Measurements from ENCODE around the gene CFAP46.

CFAP46 gene

GRCh38 chr10:132814469-132814856 lies 127.9 kb downstream of the CFAP46 start:
- Histone ChIP-seq H3K36me3 (ENCODE audit: control insufficient read depth in 5 of 5, insufficient read depth in 5 of 5, low read length in 5 of 5) (no peaks in the 10 kb centered on the region), H3K9me3 (ENCODE audit: control insufficient read depth in 5 of 5, low read length in 5 of 5) (peaks cover 0 to 4% (median 2%) of the 10 kb centered on the region in 5 donors), H3K27ac (ENCODE audit: low read depth, low read length) (no peak overlapping the region), H3K4me3 (ENCODE audit: low read depth in 1 of 5, low read length in 5 of 5) (no peak overlapping the region), H3K9ac (ENCODE audit: low read length in 5 of 5) (no peak overlapping the region), H3K4me1 (ENCODE audit: control insufficient read depth in 5 of 5, insufficient read depth in 5 of 5, low read length in 5 of 5) (no peaks in the 10 kb centered on the region), H3K27me3 (ENCODE audit: control insufficient read depth in 5 of 5, insufficient read depth in 4 of 5, low read length in 5 of 5) (peaks cover 0 to 42% (median 35%) of the 10 kb centered on the region in 5 donors)

- Histone ChIP-seq H3K4me3 (ENCODE audit: low read depth in 1 of 5, low read length in 5 of 5) (no peak overlapping the region), H3K9me3 (ENCODE audit: control insufficient read depth in 5 of 5, low read length in 5 of 5) (no peaks in the 10 kb centered on the region), H3K27me3 (ENCODE audit: control insufficient read depth in 5 of 5, insufficient read depth in 4 of 5, low read length in 5 of 5) (peaks cover 0 to 47% (median 35%) of the 10 kb centered on the region in 5 donors), H3K36me3 (ENCODE audit: control insufficient read depth in 5 of 5, insufficient read depth in 5 of 5, low read length in 5 of 5) (no peaks in the 10 kb centered on the region), H3K4me1 (ENCODE audit: control insufficient read depth in 5 of 5, insufficient read depth in 5 of 5, low read length in 5 of 5) (no peaks in the 10 kb centered on the region), H3K9ac (ENCODE audit: low read length in 5 of 5) (no peak overlapping the region), H3K27ac (ENCODE audit: low read depth, low read length) (no peak overlapping the region)
These were observed 128.6 kb downstream of the CFAP46 start for GRCh38 chr10:132813560-132814468.

- Histone ChIP-seq H3K9ac (ENCODE audit: low read length in 5 of 5) (no peak overlapping the region), H3K27ac (ENCODE audit: low read depth, low read length) (no peak overlapping the region), H3K27me3 (ENCODE audit: control insufficient read depth in 5 of 5, insufficient read depth in 4 of 5, low read length in 5 of 5) (peaks cover 0 to 55% (median 38%) of the 10 kb centered on the region in 5 donors), H3K4me3 (ENCODE audit: low read depth in 1 of 5, low read length in 5 of 5) (no peak overlapping the region), H3K9me3 (ENCODE audit: control insufficient read depth in 5 of 5, low read length in 5 of 5) (no peaks in the 10 kb centered on the region), H3K36me3 (ENCODE audit: control insufficient read depth in 5 of 5, insufficient read depth in 5 of 5, low read length in 5 of 5) (no peaks in the 10 kb centered on the region), H3K4me1 (ENCODE audit: control insufficient read depth in 5 of 5, insufficient read depth in 5 of 5, low read length in 5 of 5) (no peaks in the 10 kb centered on the region)
These were observed 129.4 kb downstream of the CFAP46 start for GRCh38 chr10:132813001-132813401.

GRCh38 chr10:132812520-132812919 lies 129.8 kb downstream of the CFAP46 start:
- H3K4me1 ChIP-seq (ENCODE audit: control insufficient read depth in 5 of 5, insufficient read depth in 5 of 5, low read length in 5 of 5), result no peaks in the 10 kb centered on the region
- H3K27ac ChIP-seq (ENCODE audit: low read depth, low read length), result no peak overlapping the region
- H3K9me3 ChIP-seq (ENCODE audit: control insufficient read depth in 5 of 5, low read length in 5 of 5), result no peaks in the 10 kb centered on the region
- no peaks in the 10 kb centered on the region for H3K36me3 ChIP-seq (ENCODE audit: control insufficient read depth in 5 of 5, insufficient read depth in 5 of 5, low read length in 5 of 5)
- peaks cover 0 to 55% (median 39%) of the 10 kb centered on the region in 5 donors for H3K27me3 ChIP-seq (ENCODE audit: control insufficient read depth in 5 of 5, insufficient read depth in 4 of 5, low read length in 5 of 5)
- H3K9ac ChIP-seq (ENCODE audit: low read length in 5 of 5), result no peak overlapping the region
- no peak overlapping the region for H3K4me3 ChIP-seq (ENCODE audit: low read depth in 1 of 5, low read length in 5 of 5)

- H3K4me3 ChIP-seq (ENCODE audit: low read depth in 1 of 5, low read length in 5 of 5), result no peak overlapping the region
- H3K36me3 ChIP-seq (ENCODE audit: control insufficient read depth in 5 of 5, insufficient read depth in 5 of 5, low read length in 5 of 5), result no peaks in the 10 kb centered on the region
- H3K27ac ChIP-seq (ENCODE audit: low read depth, low read length), result no peak overlapping the region
- H3K9ac ChIP-seq (ENCODE audit: low read length in 5 of 5), result no peak overlapping the region
- H3K4me1 ChIP-seq (ENCODE audit: control insufficient read depth in 5 of 5, insufficient read depth in 5 of 5, low read length in 5 of 5), result no peaks in the 10 kb centered on the region
- peaks cover 0 to 56% (median 40%) of the 10 kb centered on the region in 5 donors for H3K27me3 ChIP-seq (ENCODE audit: control insufficient read depth in 5 of 5, insufficient read depth in 4 of 5, low read length in 5 of 5)
- H3K9me3 ChIP-seq (ENCODE audit: control insufficient read depth in 5 of 5, low read length in 5 of 5), result no peaks in the 10 kb centered on the region
These were observed 130.4 kb downstream of the CFAP46 start for GRCh38 chr10:132811891-132812481.

- Histone ChIP-seq H3K4me3 (ENCODE audit: low read depth in 1 of 5, low read length in 5 of 5) (no peak overlapping the region), H3K4me1 (ENCODE audit: control insufficient read depth in 5 of 5, insufficient read depth in 5 of 5, low read length in 5 of 5) (no peaks in the 10 kb centered on the region), H3K9me3 (ENCODE audit: control insufficient read depth in 5 of 5, low read length in 5 of 5) (no peaks in the 10 kb centered on the region), H3K27ac (ENCODE audit: low read depth, low read length) (no peak overlapping the region), H3K36me3 (ENCODE audit: control insufficient read depth in 5 of 5, insufficient read depth in 5 of 5, low read length in 5 of 5) (no peaks in the 10 kb centered on the region), H3K27me3 (ENCODE audit: control insufficient read depth in 5 of 5, insufficient read depth in 4 of 5, low read length in 5 of 5) (peaks cover 0 to 53% (median 40%) of the 10 kb centered on the region in 5 donors), H3K9ac (ENCODE audit: low read length in 5 of 5) (no peak overlapping the region)
These were observed 131.3 kb downstream of the CFAP46 start for GRCh38 chr10:132810807-132811700.

- no peak overlapping the region for H3K4me3 ChIP-seq (ENCODE audit: low read depth in 1 of 5, low read length in 5 of 5)
- H3K9me3 ChIP-seq (ENCODE audit: control insufficient read depth in 5 of 5, low read length in 5 of 5), result no peaks in the 10 kb centered on the region
- H3K36me3 ChIP-seq (ENCODE audit: control insufficient read depth in 5 of 5, insufficient read depth in 5 of 5, low read length in 5 of 5), result no peaks in the 10 kb centered on the region
- H3K4me1 ChIP-seq (ENCODE audit: control insufficient read depth in 5 of 5, insufficient read depth in 5 of 5, low read length in 5 of 5), result no peaks in the 10 kb centered on the region
- H3K27me3 ChIP-seq (ENCODE audit: control insufficient read depth in 5 of 5, insufficient read depth in 4 of 5, low read length in 5 of 5), result peaks cover 0 to 59% (median 45%) of the 10 kb centered on the region in 5 donors
- no peak overlapping the region for H3K9ac ChIP-seq (ENCODE audit: low read length in 5 of 5)
- no peak overlapping the region for H3K27ac ChIP-seq (ENCODE audit: low read depth, low read length)
These were observed 132.1 kb downstream of the CFAP46 start for GRCh38 chr10:132810141-132810806.

GRCh38 chr10:132809232-132810140 lies 132.9 kb downstream of the CFAP46 start:
- H3K9ac ChIP-seq (ENCODE audit: low read length in 5 of 5), result no peak overlapping the region
- peaks cover 0 to 61% (median 46%) of the 10 kb centered on the region in 5 donors for H3K27me3 ChIP-seq (ENCODE audit: control insufficient read depth in 5 of 5, insufficient read depth in 4 of 5, low read length in 5 of 5)
- no peak overlapping the region for H3K4me3 ChIP-seq (ENCODE audit: low read depth in 1 of 5, low read length in 5 of 5)
- no peaks in the 10 kb centered on the region for H3K9me3 ChIP-seq (ENCODE audit: control insufficient read depth in 5 of 5, low read length in 5 of 5)
- no peaks in the 10 kb centered on the region for H3K4me1 ChIP-seq (ENCODE audit: control insufficient read depth in 5 of 5, insufficient read depth in 5 of 5, low read length in 5 of 5)
- no peak overlapping the region for H3K27ac ChIP-seq (ENCODE audit: low read depth, low read length)
- no peaks in the 10 kb centered on the region for H3K36me3 ChIP-seq (ENCODE audit: control insufficient read depth in 5 of 5, insufficient read depth in 5 of 5, low read length in 5 of 5)

Data from subcutaneous abdominal adipose tissue (tissue), 5 donors.